ENCODE measurements around the gene CASP4.
"Not testable (repeated sequence)": the region's sequence is repeated elsewhere in the genome, so short reads cannot be mapped to it uniquely, and the experiment has no call there.

CASP4 gene

DNA sequence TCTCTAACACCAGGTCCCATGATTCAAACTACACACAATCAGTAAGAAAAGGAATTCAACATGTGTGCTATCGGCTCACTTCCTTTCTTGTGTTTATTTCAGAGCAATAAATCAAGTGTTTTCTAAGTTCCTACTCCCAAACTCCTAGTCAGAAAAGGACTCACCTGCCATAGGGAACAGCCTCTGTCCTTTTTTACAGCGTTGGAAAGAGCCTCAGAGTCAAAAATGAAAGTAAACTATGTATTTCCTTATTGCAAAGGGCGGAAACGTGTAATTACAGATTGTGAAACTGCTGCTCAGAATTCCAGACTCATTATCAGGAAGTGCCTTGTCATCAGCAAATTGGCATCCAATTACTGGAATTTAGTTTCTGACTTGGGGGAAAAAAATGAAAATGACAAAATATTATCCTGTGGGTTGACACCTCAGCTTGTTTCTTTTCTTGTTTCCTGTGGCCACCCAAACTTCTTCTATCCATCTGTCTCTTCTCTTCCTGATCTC is at the start of gene CASP4:
TSS of gene CASP4 (minus strand) at position 220 of the 501 bp plus-strand sequence. CDS start at position 171, 49 bp downstream.
- peak; percentile 20 for DNase-seq (ENCODE audit: low read depth)

DNA sequence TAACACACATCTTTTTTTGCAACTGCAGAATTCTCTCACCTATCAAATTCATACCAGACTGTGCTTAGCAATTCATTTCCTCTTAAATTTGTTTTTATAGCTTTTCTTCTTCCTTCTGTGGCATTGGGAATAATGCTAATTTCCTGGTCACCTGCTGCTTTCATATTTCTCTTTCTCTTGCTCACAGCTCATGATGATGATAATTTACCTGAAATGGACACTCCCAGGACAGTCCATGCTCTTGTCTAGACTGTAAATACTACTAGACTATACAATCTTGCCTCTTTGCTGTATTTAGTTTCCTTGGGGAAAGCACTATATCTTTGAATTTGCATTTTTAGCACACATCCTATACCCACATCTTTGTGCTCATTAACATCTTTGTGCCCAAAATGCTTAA is 39.1 kb upstream of the CASP4 start:
- DNase-seq (ENCODE audit: low read depth), result no peak

DNA sequence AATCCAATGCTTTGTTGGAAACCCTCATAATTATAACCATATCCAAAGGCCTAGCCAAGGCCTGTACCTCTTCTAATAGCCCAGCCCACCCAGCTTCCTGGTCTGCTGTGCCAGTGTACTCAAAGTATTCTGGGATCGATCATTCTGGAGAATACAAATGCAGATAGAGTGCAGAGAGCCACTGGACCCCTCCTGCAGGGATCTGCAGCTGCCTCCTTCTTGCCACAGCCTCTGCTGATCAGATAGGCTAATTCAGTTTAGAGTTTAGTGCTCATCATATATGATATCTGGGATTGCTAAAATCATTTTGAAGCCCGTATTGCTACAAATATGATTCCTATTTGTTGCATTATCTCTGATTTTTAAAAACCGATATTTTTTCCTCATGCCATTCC is 37.1 kb upstream of the CASP4 start:
- DNase-seq (ENCODE audit: low read depth), result no peak

DNA sequence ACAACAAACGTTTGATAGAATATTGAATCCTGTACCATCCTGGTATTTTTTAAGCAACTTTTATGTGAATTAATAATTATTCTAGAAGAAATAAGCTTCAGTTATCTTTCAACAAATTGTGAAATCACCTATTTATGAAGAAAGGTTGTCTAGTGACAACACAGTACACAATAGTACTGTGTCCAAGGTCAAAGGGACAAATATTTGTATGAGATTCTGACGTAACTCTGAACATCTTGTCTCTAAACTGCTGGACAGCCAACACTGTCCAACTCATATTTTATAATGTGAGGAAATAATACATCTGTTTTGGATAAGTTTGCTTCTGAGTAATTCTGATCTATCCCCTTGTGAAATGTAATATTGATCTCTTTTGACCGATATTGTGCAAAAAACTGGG is 35.6 kb upstream of the CASP4 start:
- DNase-seq (ENCODE audit: low read depth), result no peak

DNA sequence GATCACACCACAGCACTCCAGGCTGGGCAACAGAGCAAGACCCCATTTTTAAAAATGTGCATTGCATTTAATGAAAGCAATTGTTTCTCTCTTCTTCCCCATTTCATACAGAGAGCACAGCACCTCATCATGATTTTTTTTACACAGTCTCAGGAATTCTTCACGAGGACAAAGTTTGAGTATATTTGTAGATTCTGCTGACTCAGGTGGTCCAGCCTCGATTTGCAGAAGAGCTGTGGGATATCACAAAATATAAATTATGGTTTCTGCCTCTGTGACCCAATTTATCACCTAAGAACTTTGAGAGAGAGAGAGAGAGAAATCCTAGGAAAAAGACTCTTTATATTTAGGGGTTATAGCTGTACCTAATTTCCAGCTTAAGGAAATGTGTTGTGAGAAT is 34.8 kb upstream of the CASP4 start:
- DNase-seq (ENCODE audit: low read depth), result no peak

DNA sequence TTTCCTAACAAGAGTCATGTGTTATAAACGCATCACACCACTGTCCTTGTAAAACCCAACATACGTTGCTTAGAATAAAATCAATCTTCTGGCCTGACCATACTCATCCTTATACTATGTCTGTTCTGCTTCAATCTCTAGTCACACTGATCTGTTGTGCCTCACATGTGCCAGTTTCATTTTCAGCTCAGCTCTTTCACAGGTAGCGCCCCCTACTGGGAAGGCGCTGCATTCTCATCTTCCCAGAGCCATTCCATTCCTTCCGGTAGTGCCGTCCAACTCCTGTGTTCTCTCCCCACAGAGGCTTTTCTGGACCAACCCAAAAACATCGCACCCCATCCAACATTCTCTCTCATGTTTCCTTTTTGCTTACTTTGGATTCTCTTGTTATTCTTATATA is 32.4 kb upstream of the CASP4 start:
- DNase-seq (ENCODE audit: low read depth), result no peak

DNA sequence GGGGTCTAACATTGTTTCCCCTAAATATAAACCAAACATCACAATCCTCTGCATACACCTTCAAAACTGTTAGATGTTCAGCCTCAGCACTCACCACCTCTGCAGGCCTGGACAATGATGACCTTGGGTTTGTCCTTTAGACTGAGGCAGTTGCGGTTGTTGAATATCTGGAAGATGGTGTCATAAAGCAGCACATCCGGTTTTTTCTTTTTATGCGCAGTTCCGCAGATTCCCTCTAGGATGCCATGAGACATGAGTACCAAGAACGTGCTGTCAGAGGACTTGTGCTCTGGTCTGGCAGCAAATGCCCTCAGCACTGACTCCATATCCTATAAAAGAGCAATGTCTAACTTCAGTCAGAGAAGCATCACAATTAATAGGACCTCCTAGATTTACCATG is 31.8 kb upstream of the CASP4 start:
- no peak for DNase-seq (ENCODE audit: low read depth)

DNA sequence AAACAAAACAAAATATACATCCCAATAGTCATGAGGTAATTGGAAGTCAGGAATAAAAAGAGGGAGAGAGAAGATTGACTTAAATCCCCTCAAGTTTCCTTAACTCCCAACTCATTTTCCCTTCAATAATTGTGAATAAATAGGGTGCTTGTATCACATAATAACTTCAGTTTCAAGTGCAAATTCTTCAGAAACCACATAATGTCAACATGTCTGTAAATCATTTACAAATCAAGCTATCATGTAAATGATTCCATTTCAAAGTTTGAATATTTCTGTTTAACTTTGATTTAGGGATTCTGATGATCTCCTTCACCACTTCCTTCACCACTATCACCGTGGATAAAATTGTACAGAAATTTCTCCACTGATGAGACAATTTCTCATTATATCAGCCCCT is 31.3 kb upstream of the CASP4 start:
- no peak for DNase-seq (ENCODE audit: low read depth)

DNA sequence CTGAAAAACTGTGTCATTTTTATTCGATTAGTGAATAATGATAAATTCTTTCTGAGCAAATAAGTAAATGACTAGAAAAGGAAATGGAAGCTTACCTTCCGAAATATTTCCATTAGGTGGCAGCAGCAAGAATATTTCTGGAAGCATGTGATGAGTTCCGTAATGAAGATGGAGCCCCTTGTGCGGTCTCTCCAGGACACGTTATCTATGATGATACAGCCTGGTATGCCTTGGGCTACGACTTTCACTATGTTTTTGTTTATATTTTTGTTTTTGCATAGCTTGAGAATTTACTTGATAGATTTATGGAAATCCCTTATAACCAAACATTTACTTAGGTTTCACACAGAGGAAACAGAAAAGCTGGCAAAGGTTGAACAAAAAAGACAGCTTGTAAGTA is 28.9 kb upstream of the CASP4 start:
- DNase-seq (ENCODE audit: low read depth), result no peak

DNA sequence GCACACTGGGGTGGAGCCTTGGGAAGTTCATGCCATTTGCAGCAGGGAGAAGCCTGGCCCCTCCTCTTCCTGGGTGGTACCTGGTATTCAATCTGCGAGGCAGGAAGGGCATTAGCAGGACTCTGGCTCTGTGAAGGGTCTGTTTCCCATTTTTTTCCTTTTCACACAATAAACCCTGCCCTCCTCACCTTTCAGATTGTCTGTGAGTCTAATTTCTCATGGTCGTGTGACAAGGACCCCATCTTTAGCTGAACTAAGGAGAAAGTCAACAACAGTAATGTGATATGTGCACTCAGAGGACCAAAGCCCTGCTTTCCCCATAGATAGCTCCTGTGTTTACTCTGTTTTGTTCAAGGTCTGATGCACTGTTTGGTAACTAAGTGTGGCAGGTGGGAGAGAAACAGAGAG is 26.6 kb upstream of the CASP4 start:
- DNase-seq (ENCODE audit: low read depth), result no peak

DNA sequence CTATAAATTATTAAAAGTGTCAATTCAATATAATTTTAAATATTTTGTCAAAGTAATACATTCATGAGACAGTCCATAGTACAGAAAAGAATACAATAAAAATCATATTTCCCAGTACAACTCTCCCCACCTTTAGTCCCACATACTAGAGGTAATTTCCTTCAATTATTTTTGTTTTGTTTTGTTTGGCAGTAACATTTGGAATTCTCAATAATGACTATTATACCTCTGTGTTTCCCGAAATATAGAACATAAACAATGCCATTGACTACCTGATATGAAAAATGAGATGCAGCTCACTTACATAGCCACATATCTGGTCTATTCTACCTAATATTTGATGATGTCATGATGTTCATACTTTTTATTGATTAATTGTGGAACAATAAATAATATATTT is 24.4 kb upstream of the CASP4 start:
- no peak for DNase-seq (ENCODE audit: low read depth)

DNA sequence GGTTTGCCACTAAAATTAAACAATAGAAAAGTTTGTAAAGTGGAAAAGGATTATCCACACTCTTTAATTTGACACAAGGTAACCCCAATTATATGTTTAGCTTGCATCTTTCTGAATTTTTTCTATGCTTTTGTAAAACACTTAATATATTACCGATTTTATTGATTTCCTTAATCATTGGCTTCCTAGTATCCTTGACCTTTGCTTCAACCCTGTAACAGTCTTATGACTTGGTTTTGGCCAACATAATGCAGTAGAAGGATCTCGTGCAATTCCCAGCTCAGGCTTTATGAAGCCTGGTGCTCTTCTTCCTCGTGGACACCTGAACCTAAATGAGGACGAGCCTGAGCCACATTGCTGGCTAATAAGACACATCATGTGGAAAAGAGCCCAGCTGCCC is 23.6 kb upstream of the CASP4 start:
- no peak for DNase-seq (ENCODE audit: low read depth)

DNA sequence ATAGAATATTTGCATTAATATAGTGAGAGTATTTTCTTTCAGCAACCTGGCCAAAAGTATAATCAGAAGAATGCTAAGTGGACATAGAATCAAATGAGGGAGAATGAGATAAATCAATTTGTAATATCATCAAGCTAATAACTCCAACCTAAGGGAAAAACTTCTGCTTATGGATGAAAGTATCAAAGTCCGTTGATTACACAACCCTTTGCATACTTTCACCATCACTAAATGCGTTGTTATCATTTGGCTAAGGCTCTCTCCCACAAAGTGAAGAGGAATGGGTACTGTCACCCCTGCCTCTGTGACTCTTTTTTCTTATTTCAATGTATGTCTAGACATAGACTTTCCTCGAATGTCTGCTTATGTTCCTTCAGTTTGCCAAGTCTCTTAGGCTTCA is 16.4 kb upstream of the CASP4 start:
- no peak for DNase-seq (ENCODE audit: low read depth)

DNA sequence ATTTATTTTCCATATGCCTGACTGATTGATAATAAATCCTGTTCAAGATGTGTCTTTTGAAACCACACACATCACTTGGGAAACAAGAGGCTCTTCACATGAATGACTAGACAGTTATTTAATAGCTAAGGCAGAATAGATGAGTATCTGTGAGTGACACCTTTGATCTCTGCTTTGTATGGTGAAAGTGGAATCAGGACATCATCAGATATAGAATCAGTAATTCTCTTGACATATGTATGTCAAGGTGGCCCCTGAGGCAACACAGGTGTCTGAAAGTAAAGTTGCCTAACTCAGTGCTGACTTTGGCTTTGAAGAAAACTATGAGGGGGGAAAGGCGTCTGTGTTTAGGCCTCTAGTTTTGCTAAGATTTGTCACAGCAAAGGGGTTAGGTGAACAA is 11.5 kb upstream of the CASP4 start:
- no peak for DNase-seq (ENCODE audit: low read depth)

DNA sequence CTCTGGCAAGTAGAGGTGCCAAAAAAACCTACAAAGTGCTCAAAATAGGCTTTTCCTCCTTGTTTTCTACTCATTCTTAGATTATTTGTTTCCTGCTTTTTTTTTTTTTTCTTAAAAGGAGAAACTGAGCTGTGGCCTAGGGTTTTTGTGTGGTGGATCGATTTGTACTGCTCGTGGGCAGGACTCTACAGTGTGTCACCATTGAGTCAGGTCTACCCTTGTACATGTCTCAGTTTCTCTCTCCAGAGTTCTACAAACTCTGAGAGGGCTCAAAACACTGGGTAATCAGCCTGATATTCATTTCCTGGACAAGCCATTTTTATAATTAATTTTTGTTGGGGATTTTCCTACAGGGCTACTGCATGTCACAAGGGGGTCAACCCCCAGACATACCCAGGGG is 5.2 kb upstream of the CASP4 start:
- no peak for DNase-seq (ENCODE audit: low read depth)

DNA sequence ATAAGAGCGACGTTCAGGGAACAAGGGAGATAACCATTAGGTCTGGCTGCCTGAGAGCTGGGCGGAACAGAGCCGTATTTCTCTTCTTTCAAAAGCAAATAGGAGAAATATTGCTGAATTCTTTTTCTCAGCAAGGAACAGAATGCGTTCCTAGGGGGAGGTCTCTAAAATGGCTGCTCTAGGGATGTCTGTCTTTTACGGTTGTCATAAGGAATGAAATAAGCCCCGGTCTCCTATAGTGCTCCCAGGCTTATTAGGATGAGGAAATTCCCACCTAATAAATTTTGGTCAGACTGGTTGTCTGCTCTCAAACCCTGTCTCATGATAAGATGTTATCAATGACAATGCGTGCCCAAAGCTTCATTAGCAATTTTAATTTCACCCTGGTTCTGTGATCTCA is 4.5 kb upstream of the CASP4 start:
- not testable (repeated sequence) for DNase-seq (ENCODE audit: low read depth)

DNA sequence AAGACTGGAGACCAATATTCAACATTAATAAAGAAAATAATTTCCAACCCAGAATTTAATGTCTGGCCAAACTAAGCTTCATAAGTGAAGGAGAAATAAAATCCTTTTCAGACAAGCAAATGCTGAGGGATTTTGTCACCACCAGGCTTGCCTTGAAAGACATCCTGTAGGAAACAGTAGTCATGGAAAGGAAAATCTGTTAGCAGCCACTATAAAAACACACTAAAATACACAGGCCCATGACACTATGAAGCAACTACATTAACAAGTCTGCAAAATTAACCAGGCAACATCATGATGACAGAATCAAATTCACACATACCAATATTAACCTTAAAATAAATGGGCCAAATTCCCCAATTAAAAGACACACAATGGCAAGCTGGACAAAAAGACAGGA is 2.4 kb upstream of the CASP4 start:
- DNase-seq (ENCODE audit: low read depth), result no peak

DNA sequence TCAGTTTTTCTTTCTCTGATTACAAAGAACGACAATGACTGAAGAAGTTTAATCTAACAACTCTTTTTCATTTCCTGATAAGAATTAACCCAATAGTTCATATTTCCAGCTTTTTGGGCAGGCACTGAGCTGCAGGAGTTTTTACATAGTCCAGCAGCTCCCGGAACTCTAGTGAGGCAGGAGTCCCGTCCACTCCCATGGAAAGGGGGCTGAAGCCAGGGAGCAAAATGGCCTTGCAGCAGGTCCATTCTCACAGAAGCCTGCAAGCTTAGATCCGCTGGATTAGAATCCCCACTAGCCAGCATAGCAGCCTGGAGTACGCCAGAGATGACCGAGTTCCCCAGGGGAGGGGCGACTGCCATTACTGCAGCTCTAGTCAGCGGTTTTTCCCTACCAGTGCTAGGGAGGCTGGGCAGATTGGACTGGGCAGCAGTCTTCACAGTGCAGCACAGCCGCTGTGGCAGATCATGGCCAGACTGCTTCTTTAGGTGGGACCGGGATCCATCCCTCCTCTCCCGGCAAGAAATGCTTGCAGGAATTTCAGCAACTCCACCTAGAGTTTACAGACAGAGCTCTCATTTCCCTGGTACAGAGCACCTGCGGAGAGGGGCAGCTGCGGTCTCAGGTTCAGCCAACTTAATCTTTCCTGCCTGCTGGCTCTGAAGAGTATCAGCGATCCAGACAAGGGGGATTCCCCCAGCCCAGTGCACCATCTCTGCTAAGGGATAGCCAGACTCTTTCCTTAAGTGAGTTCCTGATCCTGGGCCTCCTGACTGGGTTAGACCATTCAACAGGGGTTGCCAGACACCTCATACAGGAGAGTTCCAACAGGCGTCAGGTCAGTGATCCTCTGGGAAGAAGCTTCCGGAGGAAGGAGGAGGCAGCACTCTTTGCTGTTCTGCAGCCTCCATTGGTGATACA is 742 bp upstream of the CASP4 start:
- peak; percentile 11 for DNase-seq (ENCODE audit: low read depth)

DNA sequence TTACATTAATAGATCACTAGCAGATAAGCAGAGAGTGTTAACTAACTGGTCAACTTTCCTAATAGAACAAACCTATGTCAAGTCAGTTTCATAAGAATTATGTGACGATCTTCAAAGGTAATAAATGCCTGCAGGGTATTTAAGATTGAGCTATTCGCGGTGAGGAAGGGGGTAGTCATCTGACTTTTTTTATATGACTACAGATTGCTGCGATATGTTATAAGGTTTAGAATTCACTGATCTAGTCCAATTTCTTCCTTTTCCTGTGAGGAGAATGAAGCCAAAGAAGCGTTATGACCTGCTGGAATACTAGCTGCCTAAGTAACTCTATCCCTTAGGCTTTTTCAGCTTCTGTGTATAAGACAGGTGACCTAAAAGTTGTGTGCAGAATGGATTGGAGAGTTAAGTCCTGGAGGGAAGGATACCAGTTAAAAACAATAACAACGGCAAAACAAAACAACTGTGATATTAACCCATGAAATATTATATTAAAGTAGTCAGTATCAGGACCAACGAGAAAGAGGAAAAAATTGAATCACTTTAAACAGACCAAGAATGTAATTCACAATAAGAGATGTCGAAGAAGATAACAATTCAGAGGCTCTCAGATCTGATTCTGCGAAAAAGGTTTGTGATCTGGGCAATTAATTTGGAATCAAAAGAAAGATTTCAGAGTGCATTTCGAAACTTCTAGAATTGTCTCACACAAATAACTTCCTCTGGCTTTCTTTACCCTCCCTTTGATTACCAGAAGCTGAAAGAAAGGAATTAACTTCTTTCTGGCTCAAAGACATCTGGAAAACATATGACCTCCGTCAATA is 630 bp downstream of the CASP4 start:
- DNase-seq (ENCODE audit: low read depth), result no peak

DNA sequence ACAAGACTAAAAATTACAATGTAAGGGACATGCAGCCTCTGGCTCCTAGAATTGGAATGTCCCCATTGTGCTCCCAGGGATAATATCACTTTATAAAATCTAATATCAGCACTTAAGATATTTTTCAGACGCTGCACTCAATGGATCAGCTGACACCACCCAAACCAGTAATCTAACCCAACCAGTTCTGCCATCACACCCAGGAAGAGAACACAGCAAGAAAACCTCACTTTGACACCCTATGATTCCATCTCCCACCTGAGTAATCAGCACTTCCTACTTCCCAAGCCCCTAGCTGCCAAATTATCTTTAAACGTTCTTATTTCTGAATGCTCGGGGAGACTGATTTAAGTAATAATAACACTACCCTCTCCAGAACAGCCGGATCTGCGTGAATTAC is 2.6 kb downstream of the CASP4 start:
- no peak for DNase-seq (ENCODE audit: low read depth)

DNA sequence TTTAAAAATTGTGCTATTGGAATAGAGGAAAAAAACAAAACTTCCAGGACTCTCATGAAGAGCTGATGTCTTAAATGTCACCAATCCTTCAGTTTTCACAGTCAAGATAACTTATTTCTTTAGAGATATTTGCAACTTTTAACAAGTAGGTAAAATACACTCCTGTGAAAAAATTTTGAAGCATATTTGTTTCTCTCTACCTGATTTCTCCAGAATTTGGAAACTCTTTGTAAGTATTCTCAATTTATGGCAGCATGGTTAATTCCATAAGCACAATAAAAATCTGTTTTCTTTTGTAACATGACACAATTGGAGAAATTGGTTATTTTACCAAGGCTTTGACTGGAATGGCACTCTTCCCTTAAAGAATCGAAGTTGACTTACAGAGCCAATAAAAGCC is 4.1 kb downstream of the CASP4 start:
- no peak for DNase-seq (ENCODE audit: low read depth)

DNA sequence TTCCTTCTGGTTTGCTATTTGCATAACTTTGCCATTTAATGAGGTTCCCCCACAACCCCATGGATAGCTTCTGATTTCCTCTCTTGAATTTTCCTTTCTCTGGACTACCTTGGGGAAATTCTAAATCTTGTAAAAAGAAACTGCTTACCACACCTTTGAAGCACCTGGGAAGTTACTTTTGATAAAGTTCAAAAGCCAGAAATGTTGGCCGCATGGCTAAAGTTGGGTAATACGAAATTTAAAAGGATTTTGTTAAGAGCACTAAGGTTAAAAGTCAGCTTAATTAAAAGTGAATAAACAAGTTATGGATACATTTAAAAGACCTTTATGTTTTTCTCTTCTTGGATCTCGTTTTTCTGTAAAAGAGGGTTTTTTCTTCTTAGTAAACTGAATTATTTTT is 5.5 kb downstream of the CASP4 start:
- no peak for DNase-seq (ENCODE audit: low read depth)

DNA sequence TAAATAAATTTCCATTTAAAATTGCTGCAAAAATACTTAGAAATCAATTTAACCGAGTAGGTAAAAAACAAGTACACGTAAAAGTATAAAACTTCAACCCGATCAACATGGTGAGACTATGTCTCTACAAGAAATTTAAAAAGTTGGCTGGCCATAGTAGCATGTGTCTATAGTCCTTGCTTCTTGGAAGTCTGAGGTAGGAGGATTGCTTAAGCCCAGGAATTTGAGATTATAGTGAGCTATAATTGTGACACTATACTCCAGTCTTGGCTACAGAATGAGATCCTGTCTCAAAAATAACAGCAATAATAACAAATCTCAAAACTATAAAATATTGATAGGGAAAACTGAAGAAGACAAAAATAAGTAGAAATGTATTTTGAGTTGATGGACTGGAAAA is 11.1 kb downstream of the CASP4 start:
- DNase-seq (ENCODE audit: low read depth), result no peak

Measured in HS-27A (cell line).